ENCODE measurements around the gene ACER2.

- TF ChIP-seq CTCF (IDR thresholded peaks at IDR 0.05) (no peak), POLR2A (IDR thresholded peaks at IDR 0.05) (no peak)
Measured at GRCh38 chr9:19493876-19494275, 85.1 kb downstream of the ACER2 start.

Measured in Peyer's patch (tissue), 4 donors.